DMS153 treated with DMSO at 0.1 percent for 48 hours (cell line): ENCODE results near the gene H6PD.

ENCODE experiments used
- DNase-seq: peaks from one replicate; lab custom pipeline; 2025; ENCODE audit not compliant: unreplicated experiment; lab: John Stamatoyannopoulos, UW

Gene H6PD

DNA sequence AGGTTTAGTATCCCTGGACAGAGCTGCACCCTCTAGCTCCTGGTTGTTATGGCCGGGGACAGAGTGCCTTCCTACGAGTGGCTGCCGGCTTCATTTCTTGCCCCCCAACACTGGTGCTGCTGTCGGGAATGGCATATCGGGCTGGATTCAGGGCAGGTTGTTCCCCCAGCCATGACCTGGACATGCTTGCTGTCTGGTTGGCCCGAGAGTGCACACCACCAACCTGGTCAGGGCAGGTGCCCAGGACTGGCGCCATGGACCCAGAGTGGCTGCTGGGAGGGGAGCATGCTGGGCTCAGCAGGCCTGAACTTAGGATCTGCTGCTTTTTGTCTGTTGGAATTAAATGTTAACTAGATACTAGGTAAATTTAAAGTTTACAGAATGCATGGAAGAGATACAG lies 21.8 kb downstream of the H6PD start:
- no peak for DNase-seq

- no peak for DNase-seq
These were observed 23.3 kb downstream of the H6PD start for GRCh38 chr1:9257851-9258250.

DNA sequence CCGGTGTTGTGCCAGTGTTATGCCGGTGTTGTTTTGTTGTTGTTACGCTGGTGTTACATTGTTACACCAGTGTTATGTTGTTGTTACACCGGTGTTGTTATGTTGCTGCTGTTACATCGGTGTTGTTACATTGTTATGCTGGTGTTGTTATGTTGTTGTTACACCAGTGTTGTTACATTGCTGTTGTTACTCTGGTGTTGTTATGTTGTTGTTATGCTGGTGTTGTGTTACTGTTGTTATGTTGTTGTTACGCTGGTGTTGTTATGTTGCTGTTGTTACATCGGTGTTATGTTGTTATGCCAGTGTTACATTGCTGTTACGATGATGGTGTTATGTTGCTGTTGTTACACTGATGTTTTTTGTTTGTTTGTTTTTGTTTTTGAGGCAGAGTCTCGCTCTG lies 24.1 kb downstream of the H6PD start:
- DNase-seq: no peak

GRCh38 chr1:9260059-9260766 lies 25.6 kb downstream of the H6PD start:
- no peak for DNase-seq

- DNase-seq: no peak
These were observed 26.9 kb downstream of the H6PD start for GRCh38 chr1:9261496-9261895.

DNA sequence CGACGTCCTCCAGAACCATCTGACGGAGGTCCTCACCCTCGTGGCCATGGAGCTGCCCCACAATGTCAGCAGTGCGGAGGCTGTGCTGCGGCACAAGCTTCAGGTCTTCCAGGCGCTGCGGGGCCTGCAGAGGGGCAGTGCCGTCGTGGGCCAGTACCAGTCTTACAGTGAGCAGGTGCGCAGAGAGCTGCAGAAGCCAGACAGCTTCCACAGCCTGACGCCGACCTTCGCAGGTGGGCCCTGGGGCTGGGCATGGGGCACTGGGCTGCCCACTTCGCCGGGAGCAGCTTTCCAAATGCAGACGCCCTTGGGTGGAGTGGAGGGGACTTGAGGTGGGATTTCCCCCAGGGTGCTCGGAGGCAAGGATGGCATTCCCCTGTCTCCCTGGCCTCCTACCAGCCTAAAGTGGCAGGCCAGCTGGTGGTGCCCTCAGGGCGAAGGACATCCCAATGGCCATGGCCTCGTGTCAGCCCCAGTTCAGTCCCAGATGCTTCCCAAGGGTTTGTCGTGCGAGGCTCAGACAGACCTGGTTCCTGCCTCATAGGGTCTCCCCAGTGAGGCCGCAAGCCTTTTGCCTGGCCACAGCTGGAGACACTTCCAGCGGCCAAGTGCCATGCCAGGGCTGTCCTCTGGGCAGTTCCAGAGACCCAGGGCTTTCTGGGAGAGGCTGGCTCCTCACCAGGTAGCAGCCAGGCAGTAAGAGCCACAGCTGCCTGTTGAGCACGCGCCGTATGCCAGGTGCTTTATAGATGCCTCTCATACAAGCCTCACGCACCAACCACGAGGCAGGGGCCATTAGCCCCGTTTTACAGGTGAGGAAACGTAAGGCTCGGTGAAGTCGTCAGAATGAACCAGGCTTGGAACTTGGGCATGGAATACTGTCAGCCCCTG lies 27.8 kb downstream of the H6PD start:
- DNase-seq: no peak

DNA sequence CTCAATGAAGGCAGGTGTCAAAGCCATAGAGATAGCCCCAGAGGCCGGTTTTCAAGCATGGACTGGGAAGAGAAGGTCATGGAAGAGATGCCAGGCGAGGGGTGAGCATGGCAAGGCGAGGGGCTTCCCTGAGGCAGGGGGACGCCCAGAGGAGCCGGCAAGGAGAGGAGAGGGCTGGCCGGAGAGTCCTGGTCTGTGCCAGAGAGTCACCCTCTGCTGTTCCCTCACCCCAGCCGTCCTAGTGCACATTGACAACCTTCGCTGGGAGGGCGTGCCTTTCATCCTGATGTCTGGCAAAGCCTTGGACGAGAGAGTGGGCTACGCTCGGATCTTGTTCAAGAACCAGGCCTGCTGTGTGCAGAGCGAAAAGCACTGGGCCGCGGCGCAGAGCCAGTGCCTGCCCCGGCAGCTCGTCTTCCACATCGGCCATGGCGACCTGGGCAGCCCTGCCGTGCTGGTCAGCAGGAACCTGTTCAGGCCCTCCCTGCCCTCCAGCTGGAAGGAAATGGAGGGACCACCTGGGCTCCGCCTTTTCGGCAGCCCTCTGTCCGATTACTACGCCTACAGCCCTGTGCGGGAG lies 28.8 kb downstream of the H6PD start:
- no peak for DNase-seq

DNA sequence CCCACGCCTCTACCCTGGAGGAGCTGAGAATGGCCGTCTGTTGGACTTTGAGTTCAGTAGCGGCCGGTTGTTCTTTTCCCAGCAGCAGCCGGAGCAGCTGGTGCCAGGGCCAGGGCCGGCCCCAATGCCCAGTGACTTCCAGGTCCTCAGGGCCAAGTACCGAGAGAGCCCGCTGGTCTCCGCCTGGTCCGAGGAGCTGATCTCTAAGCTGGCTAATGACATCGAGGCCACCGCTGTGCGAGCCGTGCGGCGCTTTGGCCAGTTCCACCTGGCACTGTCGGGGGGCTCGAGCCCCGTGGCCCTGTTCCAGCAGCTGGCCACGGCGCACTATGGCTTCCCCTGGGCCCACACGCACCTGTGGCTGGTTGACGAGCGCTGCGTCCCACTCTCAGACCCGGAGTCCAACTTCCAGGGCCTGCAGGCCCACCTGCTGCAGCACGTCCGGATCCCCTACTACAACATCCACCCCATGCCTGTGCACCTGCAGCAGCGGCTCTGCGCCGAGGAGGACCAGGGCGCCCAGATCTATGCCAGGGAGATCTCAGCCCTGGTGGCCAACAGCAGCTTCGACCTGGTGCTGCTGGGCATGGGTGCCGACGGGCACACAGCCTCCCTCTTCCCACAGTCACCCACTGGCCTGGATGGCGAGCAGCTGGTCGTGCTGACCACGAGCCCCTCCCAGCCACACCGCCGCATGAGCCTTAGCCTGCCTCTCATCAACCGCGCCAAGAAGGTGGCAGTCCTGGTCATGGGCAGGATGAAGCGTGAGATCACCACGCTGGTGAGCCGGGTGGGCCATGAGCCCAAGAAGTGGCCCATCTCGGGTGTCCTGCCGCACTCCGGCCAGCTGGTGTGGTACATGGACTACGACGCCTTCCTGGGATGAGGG lies 29.7 kb downstream of the H6PD start:
- no peak for DNase-seq

GRCh38 chr1:9265037-9265436 lies 30.5 kb downstream of the H6PD start:
- DNase-seq: no peak

DNA sequence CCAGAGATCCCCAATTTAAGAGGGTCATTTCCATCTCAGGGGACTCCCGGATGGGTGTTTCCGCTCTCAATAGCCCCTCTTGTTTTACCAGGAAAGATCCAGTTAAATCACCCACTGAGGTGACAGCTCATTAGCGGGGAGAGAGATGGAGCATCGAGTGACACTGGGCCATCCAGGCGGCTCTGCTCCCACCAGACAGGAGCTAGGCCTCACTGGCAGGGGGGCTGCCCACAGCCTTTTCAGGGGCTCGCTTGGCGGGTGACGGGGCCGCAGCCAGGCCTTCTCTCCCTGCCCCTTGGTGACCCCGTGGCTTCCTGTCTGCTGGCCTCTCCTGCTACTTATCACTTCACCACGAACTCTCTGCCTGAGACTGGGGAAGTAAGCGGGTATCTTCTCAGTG lies 31.4 kb downstream of the H6PD start:
- no peak for DNase-seq

GRCh38 chr1:9267352-9267686 lies 32.7 kb downstream of the H6PD start:
- DNase-seq: no peak

DNA sequence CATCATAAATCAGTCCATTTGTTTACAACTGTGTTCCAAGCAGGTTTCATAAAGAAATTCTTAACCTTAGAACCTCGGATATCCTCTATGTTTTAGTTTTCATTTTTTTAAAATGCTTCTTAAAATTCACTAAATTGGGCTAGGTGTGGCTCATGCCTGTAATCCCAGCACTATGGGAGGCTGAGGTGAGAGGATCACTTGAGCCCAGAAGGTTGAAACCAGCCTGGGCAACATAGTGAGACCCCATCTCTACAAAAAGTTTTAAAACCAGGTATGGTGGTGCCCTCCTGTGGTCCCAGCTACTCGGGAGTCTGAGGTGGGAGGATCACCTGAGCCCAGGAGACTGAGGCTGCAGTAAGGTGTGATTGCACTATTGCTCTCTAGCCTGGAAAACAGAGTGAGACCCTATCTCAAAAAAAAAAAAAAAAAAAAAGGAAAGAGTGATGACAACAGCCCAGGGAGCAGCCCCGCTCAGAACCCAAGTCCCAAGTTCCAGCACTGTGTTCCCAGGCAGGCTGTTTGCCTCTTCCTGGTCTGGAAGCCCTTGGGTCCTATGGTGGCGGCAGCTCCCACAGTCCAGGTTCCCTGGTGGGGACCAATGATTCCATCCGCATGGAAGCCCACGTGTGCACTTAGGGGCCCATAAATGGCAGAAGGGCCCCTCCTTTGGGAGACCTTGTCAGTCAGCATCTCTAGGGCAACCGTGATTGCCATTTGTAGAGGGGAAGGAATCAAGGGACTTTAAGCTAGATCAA lies 33.4 kb downstream of the H6PD start:
- DNase-seq: no peak

- no peak for DNase-seq
These were observed 34.5 kb downstream of the H6PD start for GRCh38 chr1:9269078-9269501.

- DNase-seq: no peak
These were observed 35.1 kb downstream of the H6PD start for GRCh38 chr1:9269721-9270120.

GRCh38 chr1:9270290-9270883 lies 35.8 kb downstream of the H6PD start:
- DNase-seq: peak; percentile 87

DNA sequence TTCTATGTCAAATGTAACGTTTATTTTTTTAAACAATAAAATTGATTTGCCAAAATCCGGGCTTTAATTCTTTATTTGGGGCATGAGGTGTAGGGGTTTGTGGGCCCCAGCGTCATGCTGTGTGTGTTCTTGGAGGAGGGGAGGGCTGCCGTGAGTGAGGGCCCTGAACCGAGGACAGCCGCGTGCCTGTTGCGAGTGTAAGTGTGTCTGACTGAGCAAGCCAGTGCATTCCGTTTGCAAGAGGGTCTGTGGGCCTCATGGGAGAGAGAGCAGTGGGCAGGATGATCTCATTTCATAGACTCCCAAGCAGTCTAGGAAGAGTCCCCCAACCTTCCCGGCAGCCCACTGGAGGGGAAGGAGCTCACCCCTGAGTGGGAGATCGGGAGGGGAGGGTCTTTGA lies 36.7 kb downstream of the H6PD start:
- DNase-seq: no peak

GRCh38 chr1:9271861-9272595 lies 37.5 kb downstream of the H6PD start:
- DNase-seq: no peak

- no peak for DNase-seq
These were observed 38.6 kb downstream of the H6PD start for GRCh38 chr1:9273177-9273576.

- DNase-seq: no peak
These were observed 40.6 kb downstream of the H6PD start for GRCh38 chr1:9275161-9275560.
